D721Med (cell line): Measurements from ENCODE around the gene SEC31A.
"Not testable (repeated sequence)": the region's sequence is repeated elsewhere in the genome, so short reads cannot be mapped to it uniquely, and the experiment has no call there.

ENCODE experiments used
- DNase-seq: peaks from one replicate; pipeline ENCODE4 v3.0.0; 2011; ENCODE audit warnings: low spot score; ENCODE audit not compliant: insufficient read length
- FAIRE-seq: peaks from 2 replicates; lab custom pipeline; 2011; peaks lifted over from hg19 to GRCh38; lab: Jason Lieb, UNC
- CTCF ChIP-seq: IDR thresholded peaks from 2 replicates; pipeline ENCODE4 v1.5.1; 2012; ENCODE audit warnings: mild to moderate bottlenecking, control low read depth; ENCODE audit not compliant: insufficient read depth; ENCODE audit errors: missing control alignments

The SEC31A gene

GRCh38 chr4:82825425-82825824 is 65.5 kb downstream of the SEC31A start:
- no peak for DNase-seq
- TF ChIP-seq CTCF, result no peak
- no peak for FAIRE-seq

GRCh38 chr4:82823062-82823461 is 67.9 kb downstream of the SEC31A start:
- TF ChIP-seq CTCF, result no peak
- DNase-seq (no peak), FAIRE-seq (no peak)

GRCh38 chr4:82820689-82821088 is 70.3 kb downstream of the SEC31A start:
- no peak for TF ChIP-seq CTCF
- FAIRE-seq (no peak), DNase-seq (no peak)

GRCh38 chr4:82818664-82819662 is 72.0 kb downstream of the SEC31A start:
- FAIRE-seq (no peak), DNase-seq (no peak)
- TF ChIP-seq CTCF, result no peak

GRCh38 chr4:82816874-82817273 is 74.1 kb downstream of the SEC31A start:
- DNase-seq, FAIRE-seq: not testable (repeated sequence)

- no peak for TF ChIP-seq CTCF
- FAIRE-seq (no peak), DNase-seq (no peak)
These were observed 76.9 kb downstream of the SEC31A start for GRCh38 chr4:82814034-82814433.

GRCh38 chr4:82811838-82812341 is 79.1 kb downstream of the SEC31A start:
- no peak for TF ChIP-seq CTCF
- FAIRE-seq (no peak), DNase-seq (no peak)
